Upper lobe of right lung (tissue), 1 donor: Measurements from ENCODE around the gene CARHSP1. TPM values are rescaled to one million over a fixed set of nuclear protein-coding genes. Genes with fewer than 3 reads are reported as not detected.

ENCODE experiments used
- ATAC-seq: fragments of 200-7000 bp; cut with Tn5 transposase; one replicate; pipeline ENCODE4 v1.9.1; 2020; ENCODE audit warnings: mild to moderate bottlenecking, moderate library complexity
- DNase-seq: peaks from one replicate; pipeline ENCODE4 v3.0.0-alpha.2; 2020
- H3K27ac ChIP-seq: fragments of 200-600 bp; one replicate; pipeline ENCODE4 v1.8.0; 2022
- H3K27me3 ChIP-seq: fragments of 200-600 bp; one replicate; pipeline ENCODE4 v1.8.0; 2022; ENCODE audit warnings: mild to moderate bottlenecking
- H3K36me3 ChIP-seq: fragments of 200-600 bp; one replicate; pipeline ENCODE4 v1.8.0; 2022
- H3K4me1 ChIP-seq: fragments of 200-600 bp; one replicate; pipeline ENCODE4 v1.8.0; 2022
- H3K4me3 ChIP-seq: fragments of 200-600 bp; one replicate; pipeline ENCODE4 v1.8.0; 2022; ENCODE audit warnings: mild to moderate bottlenecking
- H3K9me3 ChIP-seq: fragments of 200-600 bp; one replicate; pipeline ENCODE4 v1.8.0; 2022
- intact Hi-C: fragments of 100-400 bp; cut with DNase I; formaldehyde crosslinking; loops from one replicate; pipeline ENCODE4 v1.11.0; 2022
- total RNA-seq: library from RNA; stranded (reverse); fragmentation: NEBNext Ultra II Directional; extraction: Animal tissue kit (Norgen Biotek cat#: 25700); gene quantifications from one replicate; pipeline ENCODE4 v1.2.1, GENCODE V29; 2021
- TF ChIP-seq, protein P1 (sequence below): fragments of 200-600 bp; IDR thresholded peaks from one replicate; pipeline ENCODE4 v1.8.0; 2022; ENCODE audit warnings: antibody characterized with exemption
- donor health status: DM: no; HTN: yes; CAD: no; lungs with severe emphysema.

Gene CARHSP1
- total RNA-seq, 1 donor from 2014 or later = 103 TPM

DNA sequence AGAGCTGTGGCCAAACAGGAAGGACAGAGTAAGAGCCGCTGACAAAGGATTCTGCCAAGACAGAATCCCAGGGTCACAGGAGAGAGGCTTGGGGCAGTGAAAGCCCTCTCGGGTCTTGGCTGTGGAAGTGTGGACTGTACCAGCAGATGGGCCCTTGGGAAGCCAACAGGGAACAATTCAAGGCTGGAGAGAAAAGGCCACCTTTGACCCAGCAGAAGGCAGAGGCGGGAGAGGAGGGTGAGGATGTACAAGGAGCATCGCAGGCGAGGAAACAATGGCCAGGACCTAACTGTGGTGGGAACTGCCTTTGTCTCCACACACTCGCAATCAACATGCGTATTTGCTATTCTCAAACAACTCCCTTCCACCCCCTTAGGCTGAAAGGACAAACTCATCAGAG is 15.7 kb downstream of the CARHSP1 start:
- intact Hi-C loops = no loop called here
- DNase-seq (no peak), ATAC-seq (no peak)
- Histone ChIP-seq H3K27ac (no peak overlapping the region), H3K4me1 (peaks cover 23% of the 10 kb centered on the region), H3K4me3 (no peak overlapping the region), H3K9me3 (no peaks in the 10 kb centered on the region), H3K36me3 (peaks cover 67% of the 10 kb centered on the region), H3K27me3 (no peaks in the 10 kb centered on the region)
- TF ChIP-seq, protein P1, sequence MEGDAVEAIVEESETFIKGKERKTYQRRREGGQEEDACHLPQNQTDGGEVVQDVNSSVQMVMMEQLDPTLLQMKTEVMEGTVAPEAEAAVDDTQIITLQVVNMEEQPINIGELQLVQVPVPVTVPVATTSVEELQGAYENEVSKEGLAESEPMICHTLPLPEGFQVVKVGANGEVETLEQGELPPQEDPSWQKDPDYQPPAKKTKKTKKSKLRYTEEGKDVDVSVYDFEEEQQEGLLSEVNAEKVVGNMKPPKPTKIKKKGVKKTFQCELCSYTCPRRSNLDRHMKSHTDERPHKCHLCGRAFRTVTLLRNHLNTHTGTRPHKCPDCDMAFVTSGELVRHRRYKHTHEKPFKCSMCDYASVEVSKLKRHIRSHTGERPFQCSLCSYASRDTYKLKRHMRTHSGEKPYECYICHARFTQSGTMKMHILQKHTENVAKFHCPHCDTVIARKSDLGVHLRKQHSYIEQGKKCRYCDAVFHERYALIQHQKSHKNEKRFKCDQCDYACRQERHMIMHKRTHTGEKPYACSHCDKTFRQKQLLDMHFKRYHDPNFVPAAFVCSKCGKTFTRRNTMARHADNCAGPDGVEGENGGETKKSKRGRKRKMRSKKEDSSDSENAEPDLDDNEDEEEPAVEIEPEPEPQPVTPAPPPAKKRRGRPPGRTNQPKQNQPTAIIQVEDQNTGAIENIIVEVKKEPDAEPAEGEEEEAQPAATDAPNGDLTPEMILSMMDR = no peak

DNA sequence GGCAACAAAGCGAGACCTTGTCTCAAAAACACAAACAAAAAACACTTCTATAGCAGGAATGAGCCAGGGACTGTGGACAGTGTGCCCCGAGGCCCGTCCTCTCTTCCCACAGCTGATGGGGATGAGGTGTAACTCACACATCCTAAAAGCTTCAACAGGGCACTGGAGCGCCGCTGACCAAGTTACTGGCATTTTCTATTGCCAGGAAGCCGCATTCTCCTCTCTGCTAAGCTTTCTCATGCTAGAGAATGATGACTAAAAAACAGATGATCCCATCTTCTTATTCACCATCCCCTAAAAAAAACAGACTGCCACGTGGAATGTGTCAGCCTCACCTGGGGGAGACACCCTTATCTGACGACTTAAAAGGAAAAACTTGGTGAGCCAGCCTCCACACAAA is 16.3 kb downstream of the CARHSP1 start:
- no peak for DNase-seq

GRCh38 chr16:8851761-8852403 is 16.9 kb downstream of the CARHSP1 start:
- Histone ChIP-seq H3K27me3 (no peaks in the 10 kb centered on the region), H3K4me3 (no peak overlapping the region), H3K9me3 (no peaks in the 10 kb centered on the region), H3K4me1 (peaks cover 21% of the 10 kb centered on the region), H3K36me3 (peaks cover 67% of the 10 kb centered on the region), H3K27ac (peak overlapping the region; percentile 24)
- no peak for ATAC-seq
- intact Hi-C loops = no loop called here
- TF ChIP-seq, protein P1 = no peak
- DNase-seq = peak; percentile 20

More for the DNA sequence above, 16.3 kb downstream of the CARHSP1 start:
- Histone ChIP-seq H3K36me3 (peaks cover 67% of the 10 kb centered on the region), H3K27me3 (no peaks in the 10 kb centered on the region), H3K27ac (peak overlapping the region; percentile 24), H3K4me3 (no peak overlapping the region), H3K9me3 (no peaks in the 10 kb centered on the region), H3K4me1 (peaks cover 21% of the 10 kb centered on the region)
- TF ChIP-seq, protein P1 = no peak
- intact Hi-C loops = no loop called here
- ATAC-seq = no peak

GRCh38 chr16:8850279-8850885 is 18.4 kb downstream of the CARHSP1 start:
- Histone ChIP-seq H3K27ac (peak overlapping the region; percentile 65), H3K4me1 (peaks cover 21% of the 10 kb centered on the region), H3K4me3 (no peak overlapping the region), H3K9me3 (no peaks in the 10 kb centered on the region), H3K36me3 (peaks cover 55% of the 10 kb centered on the region), H3K27me3 (no peaks in the 10 kb centered on the region)
- ATAC-seq (peak; percentile 74), DNase-seq (peak; percentile 68)
- intact Hi-C loops = no loop called here
- TF ChIP-seq, protein P1 = no peak

DNA sequence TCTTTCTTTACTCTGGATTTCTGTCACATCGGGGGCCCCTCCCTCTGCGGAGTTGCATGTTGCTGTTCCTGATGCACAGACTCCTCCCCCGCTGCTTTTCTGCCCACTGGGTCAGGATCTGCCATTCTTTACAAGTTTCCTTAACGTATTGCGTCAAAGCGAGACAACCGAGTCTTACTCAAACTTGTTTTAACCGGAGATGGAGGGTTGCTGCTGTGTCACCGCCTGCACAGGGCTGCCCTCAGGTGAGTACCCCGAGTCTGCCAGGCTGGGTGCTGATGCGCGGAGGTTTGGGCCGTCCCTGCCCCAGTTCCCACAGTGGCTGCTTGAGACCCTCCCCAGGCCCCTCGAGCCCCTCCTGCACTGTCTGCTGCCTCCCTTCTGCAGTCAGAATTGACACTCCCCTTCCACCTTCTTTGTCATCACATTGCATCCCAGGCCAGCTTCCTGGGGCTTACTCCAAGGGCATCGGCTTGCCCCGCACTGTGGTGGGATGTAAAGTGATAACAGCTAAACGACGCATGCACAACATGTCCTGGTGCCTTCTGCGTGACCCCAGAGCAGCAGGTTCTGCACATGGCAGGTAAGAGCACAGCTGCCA is 19.3 kb downstream of the CARHSP1 start:
- peak overlapping the region; percentile 65 for H3K27ac ChIP-seq
- peaks cover 21% of the 10 kb centered on the region for H3K4me1 ChIP-seq
- TF ChIP-seq, protein P1 = no peak
- H3K4me3 ChIP-seq = no peak overlapping the region
- H3K27me3 ChIP-seq = no peaks in the 10 kb centered on the region
- ATAC-seq (no peak), DNase-seq (peak; percentile 54)
- no peaks in the 10 kb centered on the region for H3K9me3 ChIP-seq
- intact Hi-C loops = no loop called here
- peaks cover 51% of the 10 kb centered on the region for H3K36me3 ChIP-seq
